IMR-90 (cell line): ENCODE measurements around the gene NCKAP5.

Source experiments
- BHLHE40 ChIP-seq: fragments of 150-350 bp; IDR thresholded peaks from 2 replicates; pipeline ENCODE4 v1.6.1; 2016; ENCODE audit warnings: mild to moderate bottlenecking, low read depth, low read length
- CEBPB ChIP-seq: IDR thresholded peaks from 2 replicates; pipeline ENCODE4 v1.6.1; 2012; ENCODE audit warnings: low read depth, low read length, improper control_type of control experiment
- FOS ChIP-seq: fragments of 150-350 bp; IDR thresholded peaks from 2 replicates; pipeline ENCODE4 v1.6.1; 2016; ENCODE audit warnings: low read depth, low read length
- MAZ ChIP-seq: IDR thresholded peaks from 2 replicates; pipeline ENCODE4 v1.6.1; 2012; ENCODE audit warnings: low read depth, mild to moderate bottlenecking, low read length, improper control_type of control experiment, moderate library complexity, borderline replicate concordance
- MXI1 ChIP-seq: IDR thresholded peaks from 2 replicates; pipeline ENCODE4 v1.6.1; 2012; ENCODE audit warnings: low read depth, mild to moderate bottlenecking, low read length, moderate library complexity, borderline replicate concordance
- NFE2L2 ChIP-seq: fragments of 150-350 bp; IDR thresholded peaks from 2 replicates; pipeline ENCODE4 v1.6.1; 2016; ENCODE audit warnings: low read depth, mild to moderate bottlenecking, low read length
- POLR2A ChIP-seq: IDR thresholded peaks from 2 replicates; pipeline ENCODE4 v1.6.1; 2012; ENCODE audit warnings: mild to moderate bottlenecking, low read depth, low read length
- RAD21 ChIP-seq: IDR thresholded peaks from 2 replicates; pipeline ENCODE4 v1.6.1; 2012; ENCODE audit warnings: low read length, improper control_type of control experiment
- RCOR1 ChIP-seq: IDR thresholded peaks from 2 replicates; pipeline ENCODE4 v1.6.1; 2012; ENCODE audit warnings: mild to moderate bottlenecking, low read length, improper control_type of control experiment; ENCODE audit not compliant: insufficient replicate concordance
- RFX5 ChIP-seq: IDR thresholded peaks from 2 replicates; pipeline ENCODE4 v1.8.0; 2012; ENCODE audit warnings: low read depth, mild to moderate bottlenecking, low read length, moderate library complexity
- SMC3 ChIP-seq: fragments of 150-350 bp; IDR thresholded peaks from 2 replicates; pipeline ENCODE4 v1.6.1; 2016; ENCODE audit warnings: low read depth, mild to moderate bottlenecking, antibody characterized with exemption, low read length, moderate library complexity
- TF ChIP-seq, protein P1 (sequence below): conservative IDR thresholded peaks from 2 replicates; pipeline ENCODE4 v1.5.1; 2012; ENCODE audit warnings: mild to moderate bottlenecking, low read depth, low read length, improper control_type of control experiment
- TF ChIP-seq, protein P2 (sequence below): fragments of 150-350 bp; IDR thresholded peaks from 2 replicates; pipeline ENCODE4 v1.6.1; 2016; ENCODE audit warnings: low read depth, mild to moderate bottlenecking, low read length, moderate library complexity, borderline replicate concordance
- TF ChIP-seq, protein P3 (sequence below): fragments of 150-350 bp; IDR thresholded peaks from 2 replicates; pipeline ENCODE4 v1.6.1; 2017; ENCODE audit warnings: mild to moderate bottlenecking, antibody characterized with exemption, low read length, low read depth

DNA sequence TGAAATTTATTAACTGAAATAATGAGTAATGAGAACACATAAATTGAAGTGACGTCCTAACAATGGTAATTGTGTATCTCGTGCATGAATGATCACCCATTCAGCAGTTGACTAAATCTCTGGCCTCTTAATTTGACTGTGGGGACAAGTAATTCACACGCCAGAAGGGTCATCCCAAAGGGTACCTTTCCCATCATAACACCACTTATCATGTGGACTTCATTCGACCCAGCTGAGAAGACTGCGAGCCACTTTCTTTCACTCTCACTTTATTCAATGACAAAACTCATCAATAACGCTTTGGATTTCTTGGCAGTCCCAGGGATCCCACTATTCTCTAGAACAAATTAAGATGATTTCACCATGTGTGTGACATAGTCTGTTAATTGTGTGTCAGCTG lies 835.6 kb downstream of the NCKAP5 start:
- TF ChIP-seq CEBPB (no peak), NFE2L2 (no peak), POLR2A (no peak), RFX5 (no peak), RAD21 (no peak), RCOR1 (no peak), BHLHE40 (no peak), MXI1 (no peak), SMC3 (no peak), MAZ (no peak), FOS (no peak)
- TF ChIP-seq, protein P1, sequence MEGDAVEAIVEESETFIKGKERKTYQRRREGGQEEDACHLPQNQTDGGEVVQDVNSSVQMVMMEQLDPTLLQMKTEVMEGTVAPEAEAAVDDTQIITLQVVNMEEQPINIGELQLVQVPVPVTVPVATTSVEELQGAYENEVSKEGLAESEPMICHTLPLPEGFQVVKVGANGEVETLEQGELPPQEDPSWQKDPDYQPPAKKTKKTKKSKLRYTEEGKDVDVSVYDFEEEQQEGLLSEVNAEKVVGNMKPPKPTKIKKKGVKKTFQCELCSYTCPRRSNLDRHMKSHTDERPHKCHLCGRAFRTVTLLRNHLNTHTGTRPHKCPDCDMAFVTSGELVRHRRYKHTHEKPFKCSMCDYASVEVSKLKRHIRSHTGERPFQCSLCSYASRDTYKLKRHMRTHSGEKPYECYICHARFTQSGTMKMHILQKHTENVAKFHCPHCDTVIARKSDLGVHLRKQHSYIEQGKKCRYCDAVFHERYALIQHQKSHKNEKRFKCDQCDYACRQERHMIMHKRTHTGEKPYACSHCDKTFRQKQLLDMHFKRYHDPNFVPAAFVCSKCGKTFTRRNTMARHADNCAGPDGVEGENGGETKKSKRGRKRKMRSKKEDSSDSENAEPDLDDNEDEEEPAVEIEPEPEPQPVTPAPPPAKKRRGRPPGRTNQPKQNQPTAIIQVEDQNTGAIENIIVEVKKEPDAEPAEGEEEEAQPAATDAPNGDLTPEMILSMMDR = no peak
- TF ChIP-seq, protein P2, sequence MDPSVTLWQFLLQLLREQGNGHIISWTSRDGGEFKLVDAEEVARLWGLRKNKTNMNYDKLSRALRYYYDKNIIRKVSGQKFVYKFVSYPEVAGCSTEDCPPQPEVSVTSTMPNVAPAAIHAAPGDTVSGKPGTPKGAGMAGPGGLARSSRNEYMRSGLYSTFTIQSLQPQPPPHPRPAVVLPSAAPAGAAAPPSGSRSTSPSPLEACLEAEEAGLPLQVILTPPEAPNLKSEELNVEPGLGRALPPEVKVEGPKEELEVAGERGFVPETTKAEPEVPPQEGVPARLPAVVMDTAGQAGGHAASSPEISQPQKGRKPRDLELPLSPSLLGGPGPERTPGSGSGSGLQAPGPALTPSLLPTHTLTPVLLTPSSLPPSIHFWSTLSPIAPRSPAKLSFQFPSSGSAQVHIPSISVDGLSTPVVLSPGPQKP = no peak
- TF ChIP-seq, protein P3, sequence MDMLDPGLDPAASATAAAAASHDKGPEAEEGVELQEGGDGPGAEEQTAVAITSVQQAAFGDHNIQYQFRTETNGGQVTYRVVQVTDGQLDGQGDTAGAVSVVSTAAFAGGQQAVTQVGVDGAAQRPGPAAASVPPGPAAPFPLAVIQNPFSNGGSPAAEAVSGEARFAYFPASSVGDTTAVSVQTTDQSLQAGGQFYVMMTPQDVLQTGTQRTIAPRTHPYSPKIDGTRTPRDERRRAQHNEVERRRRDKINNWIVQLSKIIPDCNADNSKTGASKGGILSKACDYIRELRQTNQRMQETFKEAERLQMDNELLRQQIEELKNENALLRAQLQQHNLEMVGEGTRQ = no peak
